H9 (cell line): ENCODE data around the gene ANK2. TPM values are rescaled to one million over a fixed set of nuclear protein-coding genes. Genes with fewer than 3 reads are reported as not detected.

ENCODE experiments used
- DNase-seq: peaks from one replicate; pipeline ENCODE4 v3.0.0-alpha.2; 2017
- H2AFZ ChIP-seq: one replicate; pipeline ENCODE4 v1.6.1; 2013; ENCODE audit warnings: mild to moderate bottlenecking, low read length, control low read depth, moderate library complexity
- H2AK5ac ChIP-seq: 2 replicates; pipeline ENCODE4 v1.6.1; 2013; ENCODE audit warnings: low read length, control low read depth, mixed read lengths; ENCODE audit not compliant: insufficient read length
- H2BK120ac ChIP-seq: one replicate; pipeline ENCODE4 v1.6.1; 2013; ENCODE audit warnings: low read depth, mild to moderate bottlenecking, low read length, control low read depth, inconsistent platforms; ENCODE audit not compliant: poor library complexity, severe bottlenecking
- H2BK12ac ChIP-seq: 2 replicates; pipeline ENCODE4 v1.6.1; 2013; ENCODE audit warnings: low read length, control low read depth, mixed read lengths, low read depth; ENCODE audit not compliant: insufficient read length
- H2BK15ac ChIP-seq: 2 replicates; pipeline ENCODE4 v1.6.1; 2013; ENCODE audit warnings: low read depth, low read length, control low read depth
- H2BK20ac ChIP-seq: one replicate; pipeline ENCODE4 v1.6.1; 2013; ENCODE audit warnings: low read depth, mild to moderate bottlenecking, low read length, control low read depth, inconsistent platforms; ENCODE audit not compliant: poor library complexity, severe bottlenecking
- H2BK5ac ChIP-seq: 2 replicates; pipeline ENCODE4 v1.6.1; 2013; ENCODE audit warnings: low read length, control low read depth, mixed read lengths; ENCODE audit not compliant: insufficient read length
- H3K14ac ChIP-seq: 2 replicates; pipeline ENCODE4 v1.6.1; 2013; ENCODE audit warnings: low read length, control low read depth; ENCODE audit not compliant: insufficient read depth
- H3K18ac ChIP-seq: 2 replicates; pipeline ENCODE4 v1.6.1; 2013; ENCODE audit warnings: low read depth, mild to moderate bottlenecking, mixed read lengths, low read length, control low read depth; ENCODE audit not compliant: insufficient read length
- H3K23ac ChIP-seq: 2 replicates; pipeline ENCODE4 v1.6.1; 2013; ENCODE audit warnings: low read length, control low read depth, mixed read lengths, low read depth; ENCODE audit not compliant: insufficient read length
- H3K23me2 ChIP-seq: 2 replicates; pipeline ENCODE4 v1.6.1; 2013; ENCODE audit warnings: low read depth, mild to moderate bottlenecking, mixed read lengths, low read length, control low read depth; ENCODE audit not compliant: insufficient read length, poor library complexity, severe bottlenecking
- H3K27ac ChIP-seq: 2 replicates; pipeline ENCODE4 v1.5.1; 2013; ENCODE audit warnings: low read length, control low read depth, mixed read lengths, low read depth; ENCODE audit not compliant: insufficient read length
- H3K27me3 ChIP-seq: 2 replicates; pipeline ENCODE4 v1.6.1; 2013; ENCODE audit warnings: low read length, control low read depth, inconsistent platforms; ENCODE audit not compliant: insufficient read depth
- H3K4ac ChIP-seq: 2 replicates; pipeline ENCODE4 v1.6.1; 2013; ENCODE audit warnings: low read depth, mild to moderate bottlenecking, control low read depth, inconsistent platforms, low read length, moderate library complexity
- H3K4me1 ChIP-seq: 2 replicates; pipeline ENCODE4 v1.6.1; 2013; ENCODE audit warnings: low read length, control low read depth, inconsistent platforms; ENCODE audit not compliant: insufficient read depth
- H3K4me2 ChIP-seq: 2 replicates; pipeline ENCODE4 v1.6.1; 2013; ENCODE audit warnings: low read length, control low read depth, mixed read lengths; ENCODE audit not compliant: insufficient read length, insufficient read depth
- H3K56ac ChIP-seq: 2 replicates; pipeline ENCODE4 v1.6.1; 2013; ENCODE audit warnings: low read depth, mild to moderate bottlenecking, mixed read lengths, low read length, control low read depth; ENCODE audit not compliant: insufficient read length
- H3K79me1 ChIP-seq: 2 replicates; pipeline ENCODE4 v1.6.1; 2013; ENCODE audit warnings: low read depth, mild to moderate bottlenecking, moderate library complexity, low read length, control low read depth, inconsistent platforms; ENCODE audit not compliant: insufficient read depth, poor library complexity, severe bottlenecking
- H3K79me2 ChIP-seq: 2 replicates; pipeline ENCODE4 v1.6.1; 2013; ENCODE audit warnings: low read length, control low read depth, inconsistent platforms; ENCODE audit not compliant: insufficient read depth
- H3K9ac ChIP-seq: 2 replicates; pipeline ENCODE4 v1.6.1; 2013; ENCODE audit warnings: low read length, control low read depth, mixed read lengths; ENCODE audit not compliant: insufficient read length; ENCODE audit errors: extremely low read depth
- H3K9me3 ChIP-seq: one replicate; pipeline ENCODE4 v1.6.1; 2013; ENCODE audit warnings: low read depth, low read length, inconsistent platforms; ENCODE audit not compliant: control insufficient read depth
- H3T11ph ChIP-seq: one replicate; pipeline ENCODE4 v1.6.1; 2013; ENCODE audit warnings: mild to moderate bottlenecking, low read length, control low read depth, inconsistent platforms
- H4K20me1 ChIP-seq: one replicate; pipeline ENCODE4 v1.6.1; 2013; ENCODE audit not compliant: control insufficient read depth, insufficient read length, insufficient read depth
- H4K5ac ChIP-seq: 2 replicates; pipeline ENCODE4 v1.6.1; 2013; ENCODE audit warnings: low read depth, mild to moderate bottlenecking, mixed read lengths, low read length, control low read depth; ENCODE audit not compliant: insufficient read length
- H4K8ac ChIP-seq: replicated peaks from 2 replicates; pipeline ENCODE4 v1.6.1; 2013; ENCODE audit warnings: low read length, control low read depth, mixed read lengths, low read depth; ENCODE audit not compliant: insufficient read length
- H4K91ac ChIP-seq: 2 replicates; pipeline ENCODE4 v1.6.1; 2013; ENCODE audit warnings: low read depth, mild to moderate bottlenecking, moderate library complexity, mixed read lengths, low read length, control low read depth; ENCODE audit not compliant: insufficient read length
- H3K27ac Mint-ChIP-seq, 3 experiments: 2 replicates in 2 of 3; 3 replicates in 1 of 3; pipeline ENCODE4 v1.8.0; 2020 to 2021; ENCODE audit warnings: mixed read lengths in 3 of 3, mild to moderate bottlenecking in 1 of 3, moderate library complexity in 1 of 3
- H3K27me3 Mint-ChIP-seq: 2 replicates; pipeline ENCODE4 v1.8.0; 2021; ENCODE audit warnings: low read depth, mild to moderate bottlenecking, moderate library complexity, mixed read lengths
- H3K36me3 Mint-ChIP-seq, 3 experiments: 2 replicates in 2 of 3; 3 replicates in 1 of 3; pipeline ENCODE4 v1.8.0; 2020 to 2021; ENCODE audit warnings: low read depth in 3 of 3, mixed read lengths in 3 of 3; ENCODE audit not compliant: insufficient read depth in 1 of 3
- H3K4me1 Mint-ChIP-seq, 2 experiments: 2 replicates each; pipeline ENCODE4 v1.8.0; 2020; ENCODE audit warnings: mixed read lengths in 2 of 2
- H3K4me3 Mint-ChIP-seq, 2 experiments: 2 replicates in 1 of 2; 3 replicates in 1 of 2; pipeline ENCODE4 v1.8.0; 2020 to 2021; ENCODE audit warnings: mild to moderate bottlenecking in 2 of 2, mixed read lengths in 2 of 2, moderate library complexity in 1 of 2
- H3K9me3 Mint-ChIP-seq, 2 experiments: 2 replicates in 1 of 2; 3 replicates in 1 of 2; pipeline ENCODE4 v1.8.0; 2020; ENCODE audit warnings: mild to moderate bottlenecking in 2 of 2, mixed read lengths in 2 of 2, moderate library complexity in 1 of 2
- WGBS: extraction: QIAGEN DNeasy Blood & Tissue Kit; methylation state at CpG from one replicate; pipeline ENCODE4 v1.1.7; 2013; ENCODE audit warnings: missing lambda C conversion rate, low lambda C conversion rate, mixed read lengths; ENCODE audit not compliant: insufficient read length; ENCODE audit errors: extremely low coverage; 5-methylcytosine and 5-hydroxymethylcytosine counted together
- total RNA-seq: library from RNA; stranded (reverse); gene quantifications from 2 replicates; pipeline ENCODE4 v1.2.1, GENCODE V29; 2021
- TF ChIP-seq, protein P1 (sequence below): fragments of 200-600 bp; sonication (generic); conservative IDR thresholded peaks from 3 replicates; pipeline ENCODE4 v1.8.0; 2021; ENCODE audit warnings: antibody characterized with exemption, mild to moderate bottlenecking

ANK2 gene
- total RNA-seq, 1 experiment from 2014 or later, result 36.8 TPM

- no peak overlapping the region for H4K91ac ChIP-seq
- H2AK5ac ChIP-seq, result no peak overlapping the region
- H3K23me2 ChIP-seq, result no peaks in the 10 kb centered on the region
- H3K4me2 ChIP-seq, result no peak overlapping the region
- H3K27me3 ChIP-seq, result no peaks in the 10 kb centered on the region
- no peak overlapping the region for H2AFZ ChIP-seq
- Mint-ChIP-seq H3K9me3 (no peaks in the 10 kb centered on the region), H3K27ac (peak overlapping the region in 1 of 3 experiments; percentile 28; a peak in 1 of 7 replicates), H3K4me3 (no peak overlapping the region), H3K4me1 (no peaks in the 10 kb centered on the region), H3K27me3 (no peaks in the 10 kb centered on the region), H3K36me3 (no peaks in the 10 kb centered on the region)
- no peak overlapping the region for H2BK120ac ChIP-seq
- no CpG with 5 or more reads among the region's 1 CpG for WGBS
- DNase-seq, result no peak
- H3K9ac ChIP-seq, result no peak overlapping the region
- no peak overlapping the region for H2BK5ac ChIP-seq
- no peak overlapping the region for H2BK20ac ChIP-seq
- H2BK12ac ChIP-seq, result no peak overlapping the region
- H3K18ac ChIP-seq, result no peak overlapping the region
- no peaks in the 10 kb centered on the region for H3K9me3 ChIP-seq
- no peak overlapping the region for H2BK15ac ChIP-seq
- no peak overlapping the region for H3K23ac ChIP-seq
- TF ChIP-seq, protein P1, sequence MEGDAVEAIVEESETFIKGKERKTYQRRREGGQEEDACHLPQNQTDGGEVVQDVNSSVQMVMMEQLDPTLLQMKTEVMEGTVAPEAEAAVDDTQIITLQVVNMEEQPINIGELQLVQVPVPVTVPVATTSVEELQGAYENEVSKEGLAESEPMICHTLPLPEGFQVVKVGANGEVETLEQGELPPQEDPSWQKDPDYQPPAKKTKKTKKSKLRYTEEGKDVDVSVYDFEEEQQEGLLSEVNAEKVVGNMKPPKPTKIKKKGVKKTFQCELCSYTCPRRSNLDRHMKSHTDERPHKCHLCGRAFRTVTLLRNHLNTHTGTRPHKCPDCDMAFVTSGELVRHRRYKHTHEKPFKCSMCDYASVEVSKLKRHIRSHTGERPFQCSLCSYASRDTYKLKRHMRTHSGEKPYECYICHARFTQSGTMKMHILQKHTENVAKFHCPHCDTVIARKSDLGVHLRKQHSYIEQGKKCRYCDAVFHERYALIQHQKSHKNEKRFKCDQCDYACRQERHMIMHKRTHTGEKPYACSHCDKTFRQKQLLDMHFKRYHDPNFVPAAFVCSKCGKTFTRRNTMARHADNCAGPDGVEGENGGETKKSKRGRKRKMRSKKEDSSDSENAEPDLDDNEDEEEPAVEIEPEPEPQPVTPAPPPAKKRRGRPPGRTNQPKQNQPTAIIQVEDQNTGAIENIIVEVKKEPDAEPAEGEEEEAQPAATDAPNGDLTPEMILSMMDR, result no peak
- no peak overlapping the region for H3K14ac ChIP-seq
- H4K5ac ChIP-seq, result no peak overlapping the region
- H3K27ac ChIP-seq, result no peak overlapping the region
- no peaks in the 10 kb centered on the region for H3K79me1 ChIP-seq
- H3K56ac ChIP-seq, result no peak overlapping the region
- no peak overlapping the region for H3T11ph ChIP-seq
- H3K79me2 ChIP-seq, result no peaks in the 10 kb centered on the region
- no peaks in the 10 kb centered on the region for H3K4me1 ChIP-seq
- no peak overlapping the region for H4K8ac ChIP-seq
- H4K20me1 ChIP-seq, result no peaks in the 10 kb centered on the region
- H3K4ac ChIP-seq, result no peak overlapping the region
Measured at GRCh38 chr4:113016377-113016776, 33.1 kb upstream of the ANK2 start.
